ENCODE data around the gene NFE2L2. TPM values are rescaled to one million over a fixed set of nuclear protein-coding genes. Genes with fewer than 3 reads are reported as not detected.
"Not testable (repeated sequence)": the region's sequence is repeated elsewhere in the genome, so short reads cannot be mapped to it uniquely, and the experiment has no call there.

Gene NFE2L2
- total RNA-seq (10 to 100 TPM; 54.3 to 77.0 (median 73.8) TPM), total RNA-seq (86.4 to 271 (median 123) reads per million in 29 experiments)
- total RNA-seq (2013) = 47.8 TPM

- Mint-ChIP-seq H3K27ac (peak within 1 kb of the TSS; percentile 99), H3K9me3 (no peaks in the 10 kb centered on the region), H3K4me1 (peaks cover 41 to 49% (median 47%) of the 10 kb centered on the region in 3 donors), H3K4me3 (peak within 1 kb of the TSS; percentile 96 to 97 (median 96)), H3K36me3 (peaks cover 11% of the 10 kb centered on the region), H3K27me3 (no peaks in the 10 kb centered on the region)
- under 1% methylated on average over 46 of the region's 66 CpGs for WGBS (ENCODE audit: insufficient coverage)
- Histone ChIP-seq H3K27ac (ENCODE audit: low read length) (peak within 1 kb of the TSS; percentile 98), H3K4me1 (ENCODE audit: control insufficient read depth in 1 of 2, extremely low read depth in 1 of 2, insufficient read depth in 2 of 2, low read length in 2 of 2) (peaks cover 26 to 33% of the 10 kb centered on the region in 2 experiments), H3K9me3 (no peaks in the 10 kb centered on the region), H3K4me3 (ENCODE audit: control insufficient read depth in 1 of 2, extremely low read depth in 1 of 2, low read length in 1 of 2) (peak within 1 kb of the TSS; percentile 84 to 91), H3K36me3 (ENCODE audit: control insufficient read depth in 2 of 2, extremely low read depth in 1 of 2, insufficient read depth in 1 of 2, low read length in 1 of 2) (no peaks in the 10 kb centered on the region), H3K27me3 (replicated peaks in 1 of 2; ENCODE audit: control insufficient read depth in 2 of 2, extremely low read depth in 1 of 2, insufficient read depth in 2 of 2, low read length in 1 of 2) (no peaks in the 10 kb centered on the region)
- peak; percentile 69 to 74 (median 74) for ATAC-seq (replicated peaks in 1 of 4)
- DNase-seq = peak; percentile 84 to 97 (median 94)
- POLR2A ChIA-PET = interaction anchor here (0.5 to 4.1 kb wide), 39 partner anchors 10 to 1568 kb away, joined by 3 to 66 read pairs (median 4); partner anchors contain the start of gene HNRNPA3 (in 1 of the 2)
- CTCF ChIA-PET = interaction anchor here (0.6 to 4.4 kb wide), 32 partner anchors 9 to 233 kb away, joined by 3 to 74 read pairs (median 6); partner anchors contain the start of genes AGPS (in 1 of the 2) and HNRNPA3 (in 1 of the 2)
These were observed at the start of gene NFE2L2 for GRCh38 chr2:177264693-177265587. Gene NFE2L2, minus strand, starts transcription at chr2:177264727. Its CDS starts 151 bp downstream, at chr2:177264576.

DNA sequence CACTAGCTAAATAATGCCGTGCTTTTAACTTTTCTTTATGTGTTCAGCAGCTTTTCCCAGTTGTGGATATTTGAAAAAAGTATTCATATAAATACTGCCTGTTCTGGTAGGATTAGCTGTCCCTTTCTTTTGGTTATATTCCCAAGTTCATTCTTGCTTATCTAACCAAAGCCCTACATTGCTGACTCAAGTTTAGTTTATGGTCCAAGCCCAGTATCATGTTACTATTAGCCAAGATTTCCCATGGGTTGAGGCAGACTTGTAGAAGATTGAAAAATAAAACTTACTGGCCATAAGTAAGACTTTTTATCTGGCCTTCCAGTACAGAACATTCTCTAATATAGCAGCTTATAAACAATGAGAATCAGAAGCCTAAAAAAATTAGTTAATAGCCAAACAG is 49.7 kb upstream of the NFE2L2 start:
- no CpG with 5 or more reads among the region's 1 CpG for WGBS (ENCODE audit: insufficient coverage)
- ChIA-PET CTCF (interaction anchor here (0.7 to 1.6 kb wide), 3 partner anchors 22 to 460 kb away, joined by 3 to 4 read pairs (median 3); no protein-coding TSS in a partner anchor), POLR2A (interaction anchor here in 1 of 2 donors (0.5 kb wide), 1 partner anchor 164 kb away, joined by 3 read pairs; no protein-coding TSS in a partner anchor)
- H3K9me3 Mint-ChIP-seq = peaks cover 0 to 4% (median 0%) of the 10 kb centered on the region in 3 donors
- no peaks in the 10 kb centered on the region for H3K27me3 Mint-ChIP-seq
- H3K27ac Mint-ChIP-seq = peak overlapping the region; percentile 59 to 97
- Histone ChIP-seq H3K9me3 (no peaks in the 10 kb centered on the region), H3K4me3 (ENCODE audit: control insufficient read depth in 1 of 2, extremely low read depth in 1 of 2, low read length in 1 of 2) (no peak overlapping the region), H3K27me3 (replicated peaks in 1 of 2; ENCODE audit: control insufficient read depth in 2 of 2, extremely low read depth in 1 of 2, insufficient read depth in 2 of 2, low read length in 1 of 2) (no peaks in the 10 kb centered on the region), H3K27ac (ENCODE audit: low read length) (no peak overlapping the region), H3K36me3 (ENCODE audit: control insufficient read depth in 2 of 2, extremely low read depth in 1 of 2, insufficient read depth in 1 of 2, low read length in 1 of 2) (no peaks in the 10 kb centered on the region), H3K4me1 (ENCODE audit: control insufficient read depth in 1 of 2, extremely low read depth in 1 of 2, insufficient read depth in 2 of 2, low read length in 2 of 2) (peaks cover 5 to 20% of the 10 kb centered on the region in 2 experiments)
- no peak for DNase-seq
- ATAC-seq (replicated peaks in 1 of 4) = no peak
- H3K4me1 Mint-ChIP-seq = peaks cover 22 to 42% (median 28%) of the 10 kb centered on the region in 3 donors
- H3K4me3 Mint-ChIP-seq = no peak overlapping the region
- H3K36me3 Mint-ChIP-seq = peaks cover 2% of the 10 kb centered on the region

- Mint-ChIP-seq H3K36me3 (no peaks in the 10 kb centered on the region), H3K27ac (peak overlapping the region; percentile 79 to 97), H3K4me3 (no peak overlapping the region), H3K27me3 (no peaks in the 10 kb centered on the region), H3K4me1 (peaks cover 28 to 49% (median 35%) of the 10 kb centered on the region in 3 donors), H3K9me3 (peaks cover 0 to 4% (median 0%) of the 10 kb centered on the region in 3 donors)
- no peak for DNase-seq
- H3K27ac ChIP-seq (ENCODE audit: low read length) = no peak overlapping the region
- H3K27me3 ChIP-seq (replicated peaks in 1 of 2; ENCODE audit: control insufficient read depth in 2 of 2, extremely low read depth in 1 of 2, insufficient read depth in 2 of 2, low read length in 1 of 2) = no peaks in the 10 kb centered on the region
- H3K4me3 ChIP-seq (ENCODE audit: control insufficient read depth in 1 of 2, extremely low read depth in 1 of 2, low read length in 1 of 2) = no peak overlapping the region
- no peaks in the 10 kb centered on the region for H3K9me3 ChIP-seq
- ChIA-PET CTCF (interaction anchor here in 1 of 2 donors (1.2 kb wide), 1 partner anchor 149 kb away, joined by 5 read pairs; no protein-coding TSS in a partner anchor), POLR2A (interaction anchor here (0.5 kb wide), 2 partner anchors 20 to 163 kb away, joined by 3 to 5 read pairs; no protein-coding TSS in a partner anchor)
- ATAC-seq (replicated peaks in 1 of 4) = no peak
- H3K4me1 ChIP-seq (ENCODE audit: control insufficient read depth in 1 of 2, extremely low read depth in 1 of 2, insufficient read depth in 2 of 2, low read length in 2 of 2) = peaks cover 10 to 22% of the 10 kb centered on the region in 2 experiments
- no peaks in the 10 kb centered on the region for H3K36me3 ChIP-seq (ENCODE audit: control insufficient read depth in 2 of 2, extremely low read depth in 1 of 2, insufficient read depth in 1 of 2, low read length in 1 of 2)
- WGBS (ENCODE audit: insufficient coverage) = 83% methylated on average over 1 of the region's 2 CpGs
These were observed 48.7 kb upstream of the NFE2L2 start for GRCh38 chr2:177313162-177313781.

- Histone ChIP-seq H3K9me3 (no peaks in the 10 kb centered on the region), H3K4me3 (ENCODE audit: control insufficient read depth in 1 of 2, extremely low read depth in 1 of 2, low read length in 1 of 2) (no peak overlapping the region), H3K27ac (ENCODE audit: low read length) (no peak overlapping the region), H3K36me3 (ENCODE audit: control insufficient read depth in 2 of 2, extremely low read depth in 1 of 2, insufficient read depth in 1 of 2, low read length in 1 of 2) (no peaks in the 10 kb centered on the region), H3K27me3 (replicated peaks in 1 of 2; ENCODE audit: control insufficient read depth in 2 of 2, extremely low read depth in 1 of 2, insufficient read depth in 2 of 2, low read length in 1 of 2) (no peaks in the 10 kb centered on the region), H3K4me1 (ENCODE audit: control insufficient read depth in 1 of 2, extremely low read depth in 1 of 2, insufficient read depth in 2 of 2, low read length in 2 of 2) (peaks cover 10 to 22% of the 10 kb centered on the region in 2 experiments)
- CTCF ChIA-PET = interaction anchor here in 1 of 2 donors (1.2 kb wide), 1 partner anchor 148 kb away, joined by 5 read pairs; no protein-coding TSS in a partner anchor
- no CpG with 5 or more reads among the region's 1 CpG for WGBS (ENCODE audit: insufficient coverage)
- Mint-ChIP-seq H3K27ac (peak overlapping the region in 1 of 2 donors; percentile 97), H3K4me1 (peaks cover 32 to 54% (median 35%) of the 10 kb centered on the region in 3 donors), H3K4me3 (no peak overlapping the region), H3K27me3 (no peaks in the 10 kb centered on the region), H3K36me3 (no peaks in the 10 kb centered on the region), H3K9me3 (peaks cover 0 to 4% (median 0%) of the 10 kb centered on the region in 3 donors)
- POLR2A ChIA-PET = no interaction called here
- ATAC-seq (replicated peaks in 1 of 4) = no peak
- DNase-seq = no peak
These were observed 48.0 kb upstream of the NFE2L2 start for GRCh38 chr2:177312562-177312961.

DNA sequence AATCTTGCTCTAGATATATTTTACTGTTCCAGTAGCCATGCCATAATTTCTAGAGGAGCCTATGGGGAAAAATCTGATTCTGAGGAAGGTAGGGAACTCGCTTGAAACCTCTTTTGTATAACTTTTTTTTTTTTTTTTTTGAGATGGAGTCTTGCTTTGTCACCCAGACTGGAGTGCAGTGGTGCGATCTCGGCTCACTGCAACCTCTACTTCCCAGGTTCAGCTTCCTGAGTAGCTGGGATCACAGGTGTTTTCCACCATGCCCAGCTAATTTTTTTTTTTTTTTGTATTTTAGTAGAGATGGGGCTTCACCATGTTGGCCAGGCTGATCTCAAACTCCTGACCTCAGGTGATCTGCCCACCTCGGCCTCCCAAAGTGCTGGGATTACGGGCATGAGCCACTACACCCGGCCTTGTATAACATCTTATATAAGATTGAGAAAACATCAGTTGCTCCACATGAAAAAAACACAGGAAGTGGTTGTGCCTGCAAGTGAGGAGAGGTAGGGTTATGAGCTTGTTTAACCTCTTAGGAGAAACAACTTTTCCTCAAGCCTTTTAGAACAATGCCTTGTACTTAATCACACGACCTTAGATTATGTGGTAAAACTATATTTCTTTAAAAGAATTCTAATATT is 45.3 kb upstream of the NFE2L2 start:
- no CpG with 5 or more reads among the region's 7 CpGs for WGBS (ENCODE audit: insufficient coverage)
- ATAC-seq (replicated peaks in 1 of 4) = peak; percentile 92 to 99 (median 94)
- POLR2A ChIA-PET = interaction anchor here (0.6 to 1.3 kb wide), 3 partner anchors 46 to 136 kb away, joined by 3 to 9 read pairs (median 4); partner anchors contain the start of gene NFE2L2 (in 1 of the 2)

More for the DNA sequence above, 45.3 kb upstream of the NFE2L2 start:
- DNase-seq = peak in 26 of 35 experiments; percentile 2 to 63 (median 25)
- Mint-ChIP-seq H3K27ac (peak overlapping the region; percentile 89 to 97), H3K4me3 (peak overlapping the region; percentile 25 to 67 (median 47)), H3K4me1 (peaks cover 34 to 61% (median 35%) of the 10 kb centered on the region in 3 donors)
- H3K27me3 Mint-ChIP-seq; H3K9me3 Mint-ChIP-seq; H3K36me3 ChIP-seq (ENCODE audit: control insufficient read depth in 2 of 2, extremely low read depth in 1 of 2, insufficient read depth in 1 of 2, low read length in 1 of 2); H3K27me3 ChIP-seq (replicated peaks in 1 of 2; ENCODE audit: control insufficient read depth in 2 of 2, extremely low read depth in 1 of 2, insufficient read depth in 2 of 2, low read length in 1 of 2); H3K9me3 ChIP-seq; H3K4me3 ChIP-seq (ENCODE audit: control insufficient read depth in 1 of 2, extremely low read depth in 1 of 2, low read length in 1 of 2); H3K36me3 Mint-ChIP-seq: not testable (repeated sequence)
- H3K27ac ChIP-seq (ENCODE audit: low read length) = peak overlapping the region; percentile 74
- CTCF ChIA-PET = interaction anchor here (0.6 to 2.2 kb wide), 11 partner anchors 14 to 147 kb away, joined by 3 to 10 read pairs (median 4); partner anchors contain the start of gene NFE2L2 (in 1 of the 2)
- peaks cover 10 to 22% of the 10 kb centered on the region in 2 experiments for H3K4me1 ChIP-seq (ENCODE audit: control insufficient read depth in 1 of 2, extremely low read depth in 1 of 2, insufficient read depth in 2 of 2, low read length in 2 of 2)
